ENCODE measurements around the gene DROSHA.

DNA sequence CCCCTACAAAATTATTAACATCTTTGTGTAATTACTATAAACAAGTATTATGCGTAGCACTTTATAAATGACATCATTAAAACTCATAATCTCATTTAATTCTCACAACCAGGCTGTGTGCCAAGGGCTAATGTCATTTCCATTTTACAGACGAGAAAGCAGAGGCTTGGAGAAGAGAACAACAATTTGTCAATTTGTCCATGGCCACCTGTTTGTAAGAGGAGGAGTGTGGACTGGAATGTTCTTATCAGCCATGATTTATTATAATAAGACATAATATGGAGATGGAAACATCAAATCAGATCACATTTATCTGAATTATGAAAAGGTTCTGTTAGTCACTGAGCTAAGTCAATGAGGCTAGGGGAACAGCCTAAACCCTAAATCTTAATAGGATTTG lies 97.0 kb downstream of the DROSHA start:
- TF ChIP-seq, protein P1, sequence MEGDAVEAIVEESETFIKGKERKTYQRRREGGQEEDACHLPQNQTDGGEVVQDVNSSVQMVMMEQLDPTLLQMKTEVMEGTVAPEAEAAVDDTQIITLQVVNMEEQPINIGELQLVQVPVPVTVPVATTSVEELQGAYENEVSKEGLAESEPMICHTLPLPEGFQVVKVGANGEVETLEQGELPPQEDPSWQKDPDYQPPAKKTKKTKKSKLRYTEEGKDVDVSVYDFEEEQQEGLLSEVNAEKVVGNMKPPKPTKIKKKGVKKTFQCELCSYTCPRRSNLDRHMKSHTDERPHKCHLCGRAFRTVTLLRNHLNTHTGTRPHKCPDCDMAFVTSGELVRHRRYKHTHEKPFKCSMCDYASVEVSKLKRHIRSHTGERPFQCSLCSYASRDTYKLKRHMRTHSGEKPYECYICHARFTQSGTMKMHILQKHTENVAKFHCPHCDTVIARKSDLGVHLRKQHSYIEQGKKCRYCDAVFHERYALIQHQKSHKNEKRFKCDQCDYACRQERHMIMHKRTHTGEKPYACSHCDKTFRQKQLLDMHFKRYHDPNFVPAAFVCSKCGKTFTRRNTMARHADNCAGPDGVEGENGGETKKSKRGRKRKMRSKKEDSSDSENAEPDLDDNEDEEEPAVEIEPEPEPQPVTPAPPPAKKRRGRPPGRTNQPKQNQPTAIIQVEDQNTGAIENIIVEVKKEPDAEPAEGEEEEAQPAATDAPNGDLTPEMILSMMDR (IDR thresholded peaks at IDR 0.05): no peak
- TF ChIP-seq POLR2A (IDR thresholded peaks at IDR 0.05; ENCODE audit: low read length): no peak
- TF ChIP-seq, protein P2, sequence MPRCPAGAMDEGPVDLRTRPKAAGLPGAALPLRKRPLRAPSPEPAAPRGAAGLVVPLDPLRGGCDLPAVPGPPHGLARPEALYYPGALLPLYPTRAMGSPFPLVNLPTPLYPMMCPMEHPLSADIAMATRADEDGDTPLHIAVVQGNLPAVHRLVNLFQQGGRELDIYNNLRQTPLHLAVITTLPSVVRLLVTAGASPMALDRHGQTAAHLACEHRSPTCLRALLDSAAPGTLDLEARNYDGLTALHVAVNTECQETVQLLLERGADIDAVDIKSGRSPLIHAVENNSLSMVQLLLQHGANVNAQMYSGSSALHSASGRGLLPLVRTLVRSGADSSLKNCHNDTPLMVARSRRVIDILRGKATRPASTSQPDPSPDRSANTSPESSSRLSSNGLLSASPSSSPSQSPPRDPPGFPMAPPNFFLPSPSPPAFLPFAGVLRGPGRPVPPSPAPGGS (IDR thresholded peaks at IDR 0.05): no peak
- no peak for TF ChIP-seq RNF2 (IDR thresholded peaks at IDR 0.05; ENCODE audit: borderline replicate concordance, low read depth)
- TF ChIP-seq ESRRA (IDR thresholded peaks at IDR 0.05; ENCODE audit: borderline replicate concordance, low read length): no peak
- no peak for TF ChIP-seq MYC (IDR thresholded peaks at IDR 0.05; ENCODE audit: borderline replicate concordance, low read length)
- TF ChIP-seq TP53 (CRISPR knock-in tag; IDR thresholded peaks at IDR 0.05): no peak
- no peak for TF ChIP-seq RAD21 (conservative IDR thresholded peaks at IDR 0.05 in 1 of 2, IDR thresholded peaks at IDR 0.05 in 1 of 2)
- no peak for TF ChIP-seq RFX5 (IDR thresholded peaks at IDR 0.05)
- no peak for TF ChIP-seq POLR2AphosphoS2 (conservative IDR thresholded peaks at IDR 0.05; ENCODE audit: low read length)
- no peak for TF ChIP-seq SREBF2 (IDR thresholded peaks at IDR 0.05)
- TF ChIP-seq RARB (CRISPR knock-in tag; IDR thresholded peaks at IDR 0.05): no peak
- TF ChIP-seq, protein P3, sequence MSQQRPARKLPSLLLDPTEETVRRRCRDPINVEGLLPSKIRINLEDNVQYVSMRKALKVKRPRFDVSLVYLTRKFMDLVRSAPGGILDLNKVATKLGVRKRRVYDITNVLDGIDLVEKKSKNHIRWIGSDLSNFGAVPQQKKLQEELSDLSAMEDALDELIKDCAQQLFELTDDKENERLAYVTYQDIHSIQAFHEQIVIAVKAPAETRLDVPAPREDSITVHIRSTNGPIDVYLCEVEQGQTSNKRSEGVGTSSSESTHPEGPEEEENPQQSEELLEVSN (IDR thresholded peaks at IDR 0.05; ENCODE audit: borderline replicate concordance, low read depth): no peak
- TF ChIP-seq FOSL2 (IDR thresholded peaks at IDR 0.05): no peak
- no peak for TF ChIP-seq FOSL2 (CRISPR knock-in tag; IDR thresholded peaks at IDR 0.05)

Measured in A549 (cell line).